HG02759 (cell line): ENCODE data around the gene BAHCC1.

Experiments used
- ATAC-seq: cut with Tn5 transposase; IDR thresholded peaks from one replicate; pipeline ENCODE4 v1.9.1; 2021; ENCODE audit warnings: mild to moderate bottlenecking, moderate library complexity; ENCODE audit not compliant: unreplicated experiment

BAHCC1 gene

GRCh38 chr17:81385320-81386111, 9.7 kb upstream of the BAHCC1 start:
- no peak for ATAC-seq

DNA sequence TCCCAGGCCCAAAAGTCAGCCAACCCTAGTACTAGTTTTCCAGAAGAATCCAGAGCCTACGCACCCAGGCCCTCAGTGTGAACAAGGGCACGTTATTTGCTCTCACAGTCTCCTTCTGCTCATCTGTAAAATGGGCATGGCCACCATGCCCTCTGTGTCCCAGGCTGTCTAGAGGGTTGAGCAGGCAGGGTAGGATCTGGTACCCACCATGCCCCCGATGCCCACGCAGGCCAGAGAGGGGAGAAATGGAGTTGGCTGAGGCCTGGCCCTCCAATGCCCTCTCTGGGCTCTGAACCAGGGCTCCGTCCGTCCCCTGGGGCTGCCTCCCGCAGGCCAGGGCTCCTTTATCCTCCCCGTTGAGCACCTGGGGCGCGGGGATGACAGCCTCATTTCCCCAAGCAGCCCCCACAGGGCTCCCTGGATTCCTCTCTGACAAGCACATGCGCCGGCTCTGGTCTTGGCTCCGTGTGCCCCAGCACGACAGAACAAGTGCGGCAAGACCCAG, 9.1 kb upstream of the BAHCC1 start:
- ATAC-seq = no peak

GRCh38 chr17:81386646-81387099, 8.6 kb upstream of the BAHCC1 start:
- ATAC-seq = no peak

DNA sequence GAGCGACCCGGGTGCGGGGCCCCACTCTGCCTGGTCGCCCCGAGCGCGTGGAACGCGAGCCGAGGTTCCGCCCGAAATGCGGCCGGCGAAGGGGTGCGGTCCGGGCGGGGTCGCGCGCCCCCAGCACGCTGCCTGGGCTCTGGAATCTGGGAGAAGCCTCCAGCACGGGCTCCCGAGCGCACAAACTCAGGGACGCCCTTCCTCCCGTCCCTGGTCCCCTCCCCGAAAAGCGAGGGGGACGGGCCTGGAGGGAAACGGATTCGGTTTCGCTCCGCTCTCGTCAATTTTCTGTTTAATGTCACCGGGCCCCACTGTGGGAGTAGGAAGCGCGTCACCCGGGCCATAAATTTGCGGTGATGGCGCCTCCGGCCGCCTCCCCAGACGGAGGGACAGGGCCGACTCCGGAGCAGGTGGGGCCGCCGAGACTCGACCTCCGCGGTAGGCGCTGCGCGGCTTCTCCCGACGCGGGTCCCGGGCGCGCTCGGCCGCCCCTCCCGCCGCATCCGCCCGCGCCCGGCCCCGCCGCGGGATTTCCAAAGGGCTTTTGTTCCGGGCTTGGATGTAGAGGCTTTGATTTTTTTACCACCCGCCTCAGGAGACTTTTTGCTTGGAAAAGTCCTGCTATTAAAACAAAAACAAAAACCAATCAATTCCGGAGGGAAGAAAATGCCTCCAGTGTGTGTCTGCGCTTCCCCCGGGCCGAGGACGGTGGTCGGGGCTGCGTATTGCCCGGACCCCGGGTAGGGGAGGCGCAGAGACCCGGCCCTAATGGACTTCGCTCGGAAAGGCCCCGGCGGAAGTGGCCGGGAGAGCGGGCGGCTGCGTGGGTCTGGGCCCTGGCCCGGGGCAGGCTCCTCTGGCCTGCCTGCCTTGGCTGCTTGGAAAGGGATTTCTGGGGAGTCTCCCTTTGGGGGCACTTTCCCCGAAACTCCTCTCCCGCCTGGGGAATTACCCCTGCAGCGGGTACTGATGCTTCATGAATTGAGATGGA, 7.9 kb upstream of the BAHCC1 start:
- no peak for ATAC-seq

GRCh38 chr17:81388091-81388611, 7.1 kb upstream of the BAHCC1 start:
- no peak for ATAC-seq

- no peak for ATAC-seq
Measured at GRCh38 chr17:81388612-81389367, 6.5 kb upstream of the BAHCC1 start.

GRCh38 chr17:81389585-81389984, 5.7 kb upstream of the BAHCC1 start:
- ATAC-seq = no peak

GRCh38 chr17:81390029-81390872, 5.0 kb upstream of the BAHCC1 start:
- ATAC-seq = no peak

GRCh38 chr17:81390873-81391255, 4.4 kb upstream of the BAHCC1 start:
- ATAC-seq = no peak

DNA sequence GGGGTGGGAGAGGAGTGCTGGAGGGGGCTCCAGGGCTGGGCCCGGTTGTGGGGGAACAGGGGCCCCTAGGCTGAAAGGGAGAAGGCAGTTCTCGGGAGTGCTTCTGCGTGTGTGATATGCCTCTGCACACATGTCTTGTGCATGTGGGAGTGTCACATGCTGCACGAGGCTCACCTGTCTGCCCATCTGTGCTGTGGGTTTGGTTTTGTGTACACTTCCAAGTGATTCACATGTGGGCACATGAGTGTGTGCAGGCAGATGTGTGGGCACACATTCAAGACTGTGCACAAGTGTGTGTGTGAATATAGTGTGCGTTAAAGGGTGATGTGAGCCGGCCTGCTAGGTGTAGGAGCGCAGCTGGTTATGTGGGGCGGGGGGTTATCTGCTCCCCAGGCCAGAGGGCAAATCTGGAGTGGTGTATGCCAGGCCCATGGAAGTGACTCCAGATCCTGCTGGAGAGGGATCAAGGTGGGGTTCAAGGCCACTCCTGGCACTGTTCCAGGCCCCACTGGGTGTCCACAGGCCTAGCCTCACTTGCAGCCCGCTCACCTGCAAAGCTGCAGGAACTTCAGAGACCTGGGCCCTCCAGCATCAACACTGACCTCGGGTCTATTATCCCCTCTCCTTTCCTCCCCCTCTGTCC, 3.8 kb upstream of the BAHCC1 start:
- ATAC-seq = no peak

DNA sequence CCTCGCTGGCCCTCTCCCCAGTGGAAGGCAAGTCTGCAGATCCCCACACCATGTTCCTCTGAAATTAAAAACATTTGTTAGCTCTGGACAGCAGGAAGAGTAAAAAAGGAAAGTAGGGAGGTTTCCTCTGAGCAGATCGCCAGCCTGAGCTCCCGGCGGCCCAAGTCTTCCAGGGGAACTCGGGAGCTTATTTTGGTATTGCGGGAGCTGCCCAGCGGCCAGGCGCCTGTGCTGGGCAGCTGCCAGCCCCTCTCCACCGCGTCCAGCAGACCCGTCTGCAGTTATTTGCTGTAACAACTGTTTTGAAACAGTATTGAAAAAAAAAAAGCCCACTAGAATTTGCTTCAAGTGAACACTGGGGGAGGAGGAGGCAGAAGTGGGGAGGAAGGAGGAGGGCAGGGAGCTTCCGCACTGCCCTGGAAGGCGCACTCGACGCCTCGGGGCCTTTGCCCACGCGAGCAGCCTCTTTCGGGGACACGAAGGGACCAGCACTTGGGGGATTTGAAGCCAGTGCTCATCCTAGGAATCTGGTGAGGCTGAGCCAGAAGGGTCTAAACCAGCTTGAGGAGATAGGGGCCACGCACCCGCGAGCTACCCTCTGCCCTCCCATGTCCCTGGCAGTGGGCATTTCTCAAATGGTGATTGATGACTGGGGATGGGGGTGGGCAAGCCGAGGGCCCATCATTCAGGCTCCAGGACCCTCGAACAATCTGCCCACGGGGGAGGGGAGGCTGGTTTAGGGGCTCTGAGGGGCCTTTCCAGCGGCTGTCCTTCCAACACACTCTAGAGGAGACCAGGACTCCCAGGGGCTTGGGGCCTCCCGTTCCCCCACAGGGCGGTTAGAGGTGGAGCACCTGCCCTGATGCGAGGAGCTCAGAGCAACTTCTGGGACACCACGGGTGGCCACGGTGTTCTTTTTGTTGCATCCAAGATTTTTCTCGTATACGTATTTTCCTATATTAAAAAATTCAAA, 3.0 kb upstream of the BAHCC1 start:
- no peak for ATAC-seq

- ATAC-seq = no peak
Measured at GRCh38 chr17:81392909-81393654, 2.2 kb upstream of the BAHCC1 start.

DNA sequence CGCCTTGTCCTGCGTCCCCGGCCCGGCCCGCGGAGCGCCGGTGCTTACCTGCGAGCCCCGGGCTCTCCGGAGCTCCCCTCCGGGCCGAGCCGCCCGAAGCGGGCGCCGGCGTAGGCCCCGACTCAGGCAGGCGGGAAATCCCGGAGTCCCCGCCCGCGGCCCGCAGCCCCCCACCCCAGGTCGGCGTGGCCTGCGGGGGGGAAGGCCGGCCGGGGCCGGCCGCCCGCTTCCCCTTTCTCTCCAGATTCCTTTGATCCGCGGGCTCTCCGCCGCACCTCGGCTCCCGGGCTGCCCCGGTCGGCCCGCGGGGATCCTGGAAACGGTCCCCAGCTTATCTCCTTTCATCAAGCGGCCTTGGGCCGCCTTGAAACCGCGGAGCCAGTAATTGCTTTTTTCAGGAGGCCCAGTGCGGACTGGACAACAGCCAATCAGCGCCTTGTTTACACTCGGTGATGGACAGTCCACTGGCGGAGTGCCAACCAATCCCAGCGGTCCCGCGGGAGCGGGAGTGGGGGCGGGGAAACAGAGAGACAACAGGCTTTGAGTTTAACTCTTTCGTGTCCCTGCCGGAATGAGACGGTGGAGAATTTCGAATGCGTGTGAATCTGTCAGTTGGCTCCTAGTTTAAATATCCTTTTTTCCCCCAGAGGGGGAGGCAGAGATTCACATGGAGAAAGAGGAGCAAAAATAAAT, 1.4 kb upstream of the BAHCC1 start:
- no peak for ATAC-seq

GRCh38 chr17:81394377-81394920, 808 bp upstream of the BAHCC1 start:
- no peak for ATAC-seq

DNA sequence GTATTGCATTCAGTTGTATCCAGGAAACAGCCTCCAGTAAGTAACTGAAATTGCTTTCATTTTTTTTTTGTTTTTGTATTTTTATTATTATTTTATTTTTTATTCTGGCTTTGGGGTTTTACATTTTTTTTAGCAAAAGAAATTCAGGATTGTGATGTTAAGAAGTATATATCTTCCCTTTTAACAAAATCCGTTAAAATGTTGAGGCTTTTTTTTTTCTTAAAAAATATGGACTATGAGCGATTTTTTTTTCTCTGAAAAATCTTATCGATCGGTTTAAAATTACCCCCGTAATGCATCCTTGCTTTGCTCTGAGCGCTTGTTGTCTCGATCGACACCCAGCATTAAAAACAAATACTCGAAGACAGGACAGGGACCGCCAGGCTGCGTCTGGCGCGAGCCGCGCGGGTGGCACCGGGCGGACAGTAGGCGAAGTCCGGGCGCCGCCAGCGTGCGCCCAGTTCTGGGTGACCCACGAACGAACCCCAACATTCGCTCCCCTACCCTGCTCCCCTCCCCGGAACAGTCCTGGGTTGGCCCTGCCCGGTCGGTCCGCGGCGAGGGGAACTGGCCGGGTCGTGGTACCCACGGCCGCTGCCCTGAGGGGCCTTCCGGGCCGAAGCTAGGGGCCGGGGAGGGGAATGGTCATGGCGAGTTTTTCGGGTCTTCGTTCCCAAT, 482 bp downstream of the BAHCC1 start:
- no peak for ATAC-seq

DNA sequence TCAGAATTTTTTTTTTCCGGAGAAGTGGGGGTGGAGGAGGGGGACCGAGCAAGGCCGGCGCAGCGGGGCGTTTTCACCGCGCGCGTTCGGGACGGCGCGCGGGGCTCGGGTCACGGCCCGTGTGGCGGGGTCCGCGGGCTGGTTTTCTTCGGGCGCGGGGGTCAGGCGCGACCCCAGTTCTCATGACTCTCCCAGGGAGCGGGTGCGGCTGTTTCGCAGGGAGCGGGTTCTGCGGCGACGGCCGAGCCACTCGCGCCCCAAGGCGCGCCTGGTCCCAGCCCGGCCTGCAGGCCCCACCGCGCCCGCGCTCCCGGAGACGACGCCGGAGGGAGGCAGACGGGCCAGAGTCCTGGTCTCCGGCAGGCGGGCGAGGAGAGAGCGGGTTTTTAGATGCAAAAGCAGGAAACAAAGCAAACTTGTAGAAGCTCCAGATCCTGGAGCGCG, 1.0 kb downstream of the BAHCC1 start:
- no peak for ATAC-seq
